A673 (cell line): ENCODE results near the gene ETV1.

ENCODE experiments used
- EZH2 ChIP-seq: fragments of 200-600 bp; sonication (generic); IDR thresholded peaks from 2 replicates; pipeline ENCODE4 v1.6.1; 2017; ENCODE audit warnings: borderline replicate concordance, low read depth, mild to moderate bottlenecking, mixed read lengths, antibody characterized with exemption, low read length; ENCODE audit not compliant: poor library complexity, severe bottlenecking
- TF ChIP-seq, protein P1 (sequence below): fragments of 300-800, 200-600 bp; sonication (generic); conservative IDR thresholded peaks from 2 replicates; pipeline ENCODE4 v1.5.1; 2017; ENCODE audit warnings: low read depth, mild to moderate bottlenecking, antibody characterized with exemption, low read length, moderate library complexity, mixed read lengths

DNA sequence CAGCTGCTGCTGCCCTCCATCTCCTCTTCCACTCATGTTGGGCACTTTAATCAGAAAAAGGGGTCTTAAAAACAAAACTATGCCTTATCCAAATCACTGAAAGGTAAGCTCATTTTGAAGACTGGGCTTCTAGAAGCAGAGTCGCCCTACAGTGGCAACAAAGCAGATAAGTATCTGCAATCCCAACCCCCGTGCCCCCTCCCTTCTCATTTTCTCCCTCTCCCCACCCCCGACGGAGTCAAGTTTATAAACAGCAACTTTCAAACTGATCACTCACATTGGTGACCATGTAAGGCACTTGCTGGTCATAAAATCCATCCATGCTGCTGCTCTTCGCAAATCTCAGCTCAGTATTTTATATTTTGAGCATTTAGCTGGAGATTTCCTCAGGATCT, 738 bp downstream of the ETV1 start:
- TF ChIP-seq, protein P1, sequence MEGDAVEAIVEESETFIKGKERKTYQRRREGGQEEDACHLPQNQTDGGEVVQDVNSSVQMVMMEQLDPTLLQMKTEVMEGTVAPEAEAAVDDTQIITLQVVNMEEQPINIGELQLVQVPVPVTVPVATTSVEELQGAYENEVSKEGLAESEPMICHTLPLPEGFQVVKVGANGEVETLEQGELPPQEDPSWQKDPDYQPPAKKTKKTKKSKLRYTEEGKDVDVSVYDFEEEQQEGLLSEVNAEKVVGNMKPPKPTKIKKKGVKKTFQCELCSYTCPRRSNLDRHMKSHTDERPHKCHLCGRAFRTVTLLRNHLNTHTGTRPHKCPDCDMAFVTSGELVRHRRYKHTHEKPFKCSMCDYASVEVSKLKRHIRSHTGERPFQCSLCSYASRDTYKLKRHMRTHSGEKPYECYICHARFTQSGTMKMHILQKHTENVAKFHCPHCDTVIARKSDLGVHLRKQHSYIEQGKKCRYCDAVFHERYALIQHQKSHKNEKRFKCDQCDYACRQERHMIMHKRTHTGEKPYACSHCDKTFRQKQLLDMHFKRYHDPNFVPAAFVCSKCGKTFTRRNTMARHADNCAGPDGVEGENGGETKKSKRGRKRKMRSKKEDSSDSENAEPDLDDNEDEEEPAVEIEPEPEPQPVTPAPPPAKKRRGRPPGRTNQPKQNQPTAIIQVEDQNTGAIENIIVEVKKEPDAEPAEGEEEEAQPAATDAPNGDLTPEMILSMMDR = no peak; the same call in 1 of the 2 replicates
- no peak for TF ChIP-seq EZH2
